ENCODE measurements around the gene SDCBP2.

SDCBP2 gene

DNA sequence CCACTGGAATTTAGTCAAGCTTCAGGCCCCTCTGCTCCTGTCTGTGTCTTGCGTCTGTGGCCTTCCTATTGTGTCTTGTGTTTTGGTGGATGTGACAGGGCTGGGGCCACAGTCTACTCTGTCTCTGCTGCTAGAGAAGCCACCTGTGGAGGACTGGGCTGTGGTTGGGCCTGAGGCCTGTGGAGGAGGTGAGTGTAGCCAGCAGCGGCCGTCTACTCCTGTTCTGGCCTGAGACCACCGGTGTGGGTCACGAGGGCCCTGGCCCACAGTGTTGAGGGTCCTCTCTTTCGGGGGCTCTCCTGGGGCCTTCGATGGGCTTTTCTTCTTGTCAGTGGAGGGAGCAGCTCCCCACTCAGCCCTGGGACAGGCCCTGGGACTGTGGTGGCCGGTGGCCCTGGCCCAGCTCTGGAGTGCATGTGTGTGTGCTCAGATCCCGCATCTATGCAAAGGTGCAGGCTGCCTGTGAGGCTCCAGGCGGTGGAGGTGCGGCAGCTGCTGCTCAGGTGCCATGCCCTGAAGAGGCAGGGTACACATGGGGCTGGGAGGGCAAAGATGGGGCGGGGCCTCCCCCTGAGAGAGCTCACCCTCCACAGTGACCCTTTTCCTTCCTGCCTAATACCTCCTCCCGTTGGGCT is 20.8 kb downstream of the SDCBP2 start:
- H3K27me3 ChIP-seq, result no peaks in the 10 kb centered on the region
- no peaks in the 10 kb centered on the region for H3K4me1 ChIP-seq
- H3K36me3 ChIP-seq, result no peaks in the 10 kb centered on the region
- TF ChIP-seq, protein P1, sequence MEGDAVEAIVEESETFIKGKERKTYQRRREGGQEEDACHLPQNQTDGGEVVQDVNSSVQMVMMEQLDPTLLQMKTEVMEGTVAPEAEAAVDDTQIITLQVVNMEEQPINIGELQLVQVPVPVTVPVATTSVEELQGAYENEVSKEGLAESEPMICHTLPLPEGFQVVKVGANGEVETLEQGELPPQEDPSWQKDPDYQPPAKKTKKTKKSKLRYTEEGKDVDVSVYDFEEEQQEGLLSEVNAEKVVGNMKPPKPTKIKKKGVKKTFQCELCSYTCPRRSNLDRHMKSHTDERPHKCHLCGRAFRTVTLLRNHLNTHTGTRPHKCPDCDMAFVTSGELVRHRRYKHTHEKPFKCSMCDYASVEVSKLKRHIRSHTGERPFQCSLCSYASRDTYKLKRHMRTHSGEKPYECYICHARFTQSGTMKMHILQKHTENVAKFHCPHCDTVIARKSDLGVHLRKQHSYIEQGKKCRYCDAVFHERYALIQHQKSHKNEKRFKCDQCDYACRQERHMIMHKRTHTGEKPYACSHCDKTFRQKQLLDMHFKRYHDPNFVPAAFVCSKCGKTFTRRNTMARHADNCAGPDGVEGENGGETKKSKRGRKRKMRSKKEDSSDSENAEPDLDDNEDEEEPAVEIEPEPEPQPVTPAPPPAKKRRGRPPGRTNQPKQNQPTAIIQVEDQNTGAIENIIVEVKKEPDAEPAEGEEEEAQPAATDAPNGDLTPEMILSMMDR (IDR thresholded peaks at IDR 0.05; ENCODE audit: low read depth, low read length), result no peak
- H3K4me3 ChIP-seq (ENCODE audit: low read depth, low read length), result no peak overlapping the region
- no peaks in the 10 kb centered on the region for H3K9me3 ChIP-seq
- no peak for DNase-seq

DNA sequence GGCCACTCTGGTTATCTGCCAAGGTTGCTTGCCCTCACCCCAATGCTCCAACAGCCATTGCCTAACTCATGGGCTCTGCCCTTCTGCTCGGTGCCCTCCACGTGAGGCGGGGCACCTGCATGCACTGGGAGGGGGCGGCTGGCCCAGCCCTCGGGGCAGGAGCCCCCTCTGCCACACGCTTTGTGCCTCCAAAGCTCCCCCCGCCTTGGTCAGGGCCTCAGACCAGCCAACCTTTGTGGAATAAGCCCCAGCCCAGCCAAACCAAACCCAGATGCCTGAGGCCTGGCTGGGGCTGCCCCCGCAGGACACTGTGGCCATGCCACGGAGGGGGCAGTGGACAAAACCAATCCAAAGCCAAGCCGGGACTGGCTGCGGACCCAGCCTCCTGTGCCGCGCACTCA is 21.4 kb downstream of the SDCBP2 start:
- no peaks in the 10 kb centered on the region for H3K9me3 ChIP-seq
- TF ChIP-seq, protein P1 (IDR thresholded peaks at IDR 0.05; ENCODE audit: low read depth, low read length), result no peak
- H3K36me3 ChIP-seq, result no peaks in the 10 kb centered on the region
- DNase-seq, result no peak
- H3K27me3 ChIP-seq, result no peaks in the 10 kb centered on the region
- no peaks in the 10 kb centered on the region for H3K4me1 ChIP-seq
- H3K4me3 ChIP-seq (ENCODE audit: low read depth, low read length), result no peak overlapping the region

DNA sequence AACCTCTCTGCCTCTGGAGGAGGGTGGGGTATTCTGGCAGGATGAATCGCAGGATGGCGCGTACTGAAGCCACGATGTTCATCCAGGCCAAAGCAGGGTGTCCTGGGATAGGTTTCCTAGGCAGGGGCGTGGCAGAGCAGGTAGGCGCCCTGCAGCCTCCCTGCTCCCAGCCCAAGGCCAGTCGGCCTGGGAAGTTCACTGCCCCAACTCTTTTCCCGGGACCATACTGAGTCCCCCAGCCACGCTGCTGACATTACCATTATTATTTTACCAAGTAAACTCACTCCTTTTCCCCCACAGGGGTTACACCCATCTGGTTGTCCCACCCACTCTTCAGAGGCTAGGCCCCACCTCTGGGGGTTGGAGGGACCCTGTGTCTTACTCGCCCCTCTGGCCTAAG is 21.8 kb downstream of the SDCBP2 start:
- Histone ChIP-seq H3K4me1 (no peaks in the 10 kb centered on the region), H3K36me3 (no peaks in the 10 kb centered on the region), H3K9me3 (no peaks in the 10 kb centered on the region), H3K27me3 (no peaks in the 10 kb centered on the region), H3K4me3 (ENCODE audit: low read depth, low read length) (no peak overlapping the region)
- TF ChIP-seq, protein P1 (IDR thresholded peaks at IDR 0.05; ENCODE audit: low read depth, low read length), result no peak
- no peak for DNase-seq

DNA sequence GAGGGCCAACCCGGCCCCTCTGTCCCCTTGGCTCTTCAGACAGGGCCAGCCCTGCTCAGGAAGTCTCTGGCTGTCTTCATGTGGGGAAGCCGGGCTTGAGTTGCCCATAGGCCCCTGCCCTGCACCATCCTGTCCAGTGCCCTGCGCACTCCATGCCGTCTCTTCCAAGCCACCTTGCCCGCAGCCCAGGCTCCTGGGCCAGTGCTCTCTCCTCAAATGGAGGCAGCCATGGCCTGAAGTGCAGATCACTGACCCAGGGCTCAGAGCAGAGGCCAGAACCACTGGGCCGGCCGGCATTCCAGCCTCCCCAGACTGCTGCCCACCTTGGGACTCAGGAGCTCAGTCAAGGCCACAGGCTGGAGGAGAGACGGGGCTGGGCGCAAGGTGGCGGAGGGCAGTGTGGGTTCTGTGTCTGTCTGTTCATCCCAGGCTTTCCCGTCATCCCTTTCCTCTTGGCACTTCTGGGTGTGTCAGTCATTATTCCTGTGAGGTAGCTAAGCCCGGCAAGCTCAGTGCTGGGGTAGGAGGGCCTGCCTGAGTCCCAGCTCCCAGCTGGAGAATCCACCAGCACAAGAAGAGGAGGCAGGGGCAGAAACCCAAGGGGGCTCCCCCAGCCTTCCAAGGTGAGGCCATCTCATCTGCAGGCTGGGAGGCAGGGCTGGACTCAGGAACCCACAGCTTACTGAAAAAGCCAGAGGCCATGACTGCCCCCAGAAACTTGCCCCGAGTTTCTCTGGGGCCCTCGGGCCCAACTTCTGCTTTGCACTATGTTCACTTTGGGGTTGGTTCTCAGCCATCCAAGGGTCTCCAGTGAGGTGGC is 22.4 kb downstream of the SDCBP2 start:
- Histone ChIP-seq H3K27me3 (no peaks in the 10 kb centered on the region), H3K4me1 (no peaks in the 10 kb centered on the region)
- TF ChIP-seq, protein P1 (IDR thresholded peaks at IDR 0.05; ENCODE audit: low read depth, low read length), result no peak

DNA sequence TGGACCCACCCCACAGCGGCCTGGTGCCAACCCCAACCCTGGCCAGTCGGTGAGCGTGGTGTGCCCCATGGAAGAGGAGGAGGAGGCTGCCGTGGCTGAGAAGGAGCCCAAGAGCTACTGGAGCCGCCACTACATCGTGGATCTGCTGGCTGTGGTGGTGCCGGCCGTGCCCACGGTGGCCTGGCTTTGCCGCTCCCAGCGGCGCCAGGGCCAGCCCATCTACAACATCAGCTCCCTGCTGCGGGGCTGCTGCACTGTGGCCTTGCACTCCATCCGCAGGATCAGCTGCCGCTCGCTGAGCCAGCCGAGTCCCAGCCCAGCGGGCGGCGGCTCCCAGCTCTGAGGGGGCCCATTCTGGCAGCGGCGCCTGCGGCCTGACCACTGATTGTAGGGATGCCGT is 23.2 kb downstream of the SDCBP2 start:
- Histone ChIP-seq H3K9me3 (no peaks in the 10 kb centered on the region), H3K4me3 (ENCODE audit: low read depth, low read length) (no peak overlapping the region), H3K27me3 (no peaks in the 10 kb centered on the region), H3K4me1 (no peaks in the 10 kb centered on the region), H3K36me3 (no peaks in the 10 kb centered on the region)
- DNase-seq, result no peak
- TF ChIP-seq, protein P1 (IDR thresholded peaks at IDR 0.05; ENCODE audit: low read depth, low read length), result no peak

More for the DNA sequence above, 22.4 kb downstream of the SDCBP2 start:
- no peak for DNase-seq
- Histone ChIP-seq H3K4me3 (ENCODE audit: low read depth, low read length) (no peak overlapping the region), H3K36me3 (no peaks in the 10 kb centered on the region), H3K9me3 (no peaks in the 10 kb centered on the region)

All from BE2C (cell line).